NB4 (cell line): ENCODE measurements around the gene TACC2.

Experiments used
- MYC ChIP-seq: IDR thresholded peaks from 2 replicates; pipeline ENCODE4 v1.6.1; 2011; ENCODE audit warnings: low read depth, low read length
- POLR2A ChIP-seq: IDR thresholded peaks from 2 replicates; pipeline ENCODE4 v1.6.1; 2011; ENCODE audit warnings: mild to moderate bottlenecking; ENCODE audit not compliant: insufficient read length; ENCODE audit errors: extremely low read depth
- TF ChIP-seq, protein P1 (sequence below): IDR thresholded peaks from one replicate; pipeline ENCODE4 v1.5.1; 2012; ENCODE audit warnings: low read depth, low read length
- TF ChIP-seq, protein P2 (sequence below): IDR thresholded peaks from 2 replicates; pipeline ENCODE4 v1.6.1; 2011; ENCODE audit warnings: low read depth, low read length

DNA sequence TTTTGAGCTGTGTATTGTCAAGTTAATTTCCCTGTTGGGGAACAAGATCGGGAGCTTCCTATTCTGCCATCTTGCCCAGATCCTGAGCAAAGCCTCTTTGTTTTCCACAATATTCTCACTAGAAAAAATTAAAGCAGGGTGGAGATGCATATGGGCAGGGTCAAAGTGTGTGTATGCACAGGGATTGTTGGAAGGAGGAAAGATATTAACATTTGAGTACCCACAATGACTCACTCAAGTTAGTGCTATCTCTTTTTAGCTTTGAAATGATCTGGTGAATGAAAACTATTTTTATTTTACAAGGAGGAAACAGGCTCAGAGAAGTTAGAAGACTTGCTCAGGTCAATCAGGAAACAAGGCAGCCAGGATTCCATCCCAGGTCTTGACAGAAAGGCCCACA, 275.5 kb downstream of the TACC2 start:
- TF ChIP-seq, protein P1, sequence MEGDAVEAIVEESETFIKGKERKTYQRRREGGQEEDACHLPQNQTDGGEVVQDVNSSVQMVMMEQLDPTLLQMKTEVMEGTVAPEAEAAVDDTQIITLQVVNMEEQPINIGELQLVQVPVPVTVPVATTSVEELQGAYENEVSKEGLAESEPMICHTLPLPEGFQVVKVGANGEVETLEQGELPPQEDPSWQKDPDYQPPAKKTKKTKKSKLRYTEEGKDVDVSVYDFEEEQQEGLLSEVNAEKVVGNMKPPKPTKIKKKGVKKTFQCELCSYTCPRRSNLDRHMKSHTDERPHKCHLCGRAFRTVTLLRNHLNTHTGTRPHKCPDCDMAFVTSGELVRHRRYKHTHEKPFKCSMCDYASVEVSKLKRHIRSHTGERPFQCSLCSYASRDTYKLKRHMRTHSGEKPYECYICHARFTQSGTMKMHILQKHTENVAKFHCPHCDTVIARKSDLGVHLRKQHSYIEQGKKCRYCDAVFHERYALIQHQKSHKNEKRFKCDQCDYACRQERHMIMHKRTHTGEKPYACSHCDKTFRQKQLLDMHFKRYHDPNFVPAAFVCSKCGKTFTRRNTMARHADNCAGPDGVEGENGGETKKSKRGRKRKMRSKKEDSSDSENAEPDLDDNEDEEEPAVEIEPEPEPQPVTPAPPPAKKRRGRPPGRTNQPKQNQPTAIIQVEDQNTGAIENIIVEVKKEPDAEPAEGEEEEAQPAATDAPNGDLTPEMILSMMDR, result no peak
- TF ChIP-seq POLR2A, result no peak
- TF ChIP-seq, protein P2, sequence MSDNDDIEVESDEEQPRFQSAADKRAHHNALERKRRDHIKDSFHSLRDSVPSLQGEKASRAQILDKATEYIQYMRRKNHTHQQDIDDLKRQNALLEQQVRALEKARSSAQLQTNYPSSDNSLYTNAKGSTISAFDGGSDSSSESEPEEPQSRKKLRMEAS, result no peak
- no peak for TF ChIP-seq MYC
